ENCODE data around the gene STARD9. TPM values are rescaled to one million over a fixed set of nuclear protein-coding genes. Genes with fewer than 3 reads are reported as not detected.

STARD9 gene
- total RNA-seq, 1 donor from 2014 or later = 7.1 TPM

DNA sequence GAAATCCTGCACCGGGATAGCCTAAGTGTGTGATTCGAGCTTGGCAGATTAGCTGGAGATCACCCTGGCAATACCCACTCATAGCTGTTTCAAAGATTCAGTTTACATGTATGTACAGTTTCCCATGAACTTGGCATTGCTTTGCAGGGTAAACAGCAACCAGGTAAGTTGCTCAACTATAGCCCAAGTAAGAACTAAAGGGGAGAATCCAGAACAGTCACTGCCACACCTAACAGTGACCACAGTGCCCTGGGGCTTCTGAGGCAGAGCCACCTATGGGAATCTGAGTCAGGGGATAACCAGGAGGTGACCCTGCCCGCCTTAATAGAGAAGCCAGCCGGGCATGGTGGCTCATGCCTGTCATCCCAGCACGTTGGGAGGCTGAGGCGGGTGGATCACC, 145.6 kb downstream of the STARD9 start:
- Histone ChIP-seq H3K79me2 (ENCODE audit: insufficient read depth, low read length) (no peaks in the 10 kb centered on the region), H3K9me3 (ENCODE audit: insufficient read depth, low read depth, low read length) (no peaks in the 10 kb centered on the region), H3K9ac (ENCODE audit: low read length) (no peak overlapping the region), H4K20me1 (ENCODE audit: insufficient read depth, low read length) (peaks cover 8% of the 10 kb centered on the region), H3K27me3 (ENCODE audit: insufficient read depth, low read length) (no peaks in the 10 kb centered on the region), H3K36me3 (ENCODE audit: insufficient read depth, low read length) (peaks cover 19% of the 10 kb centered on the region), H3K4me1 (ENCODE audit: insufficient read depth, low read length) (peaks cover 6% of the 10 kb centered on the region), H2AFZ (ENCODE audit: low read depth, low read length) (no peak overlapping the region), H3K4me2 (ENCODE audit: low read length) (no peak overlapping the region), H3K27ac (ENCODE audit: low read depth, low read length) (no peak overlapping the region), H3K4me3 (ENCODE audit: insufficient read depth, low read depth, low read length) (no peak overlapping the region)
- H3K4me3 Mint-ChIP-seq (ENCODE audit: unreplicated experiment) = no peak overlapping the region
- H3K4me1 Mint-ChIP-seq (ENCODE audit: low read depth, unreplicated experiment) = no peaks in the 10 kb centered on the region
- TF ChIP-seq CTCF (IDR thresholded peaks at IDR 0.05; ENCODE audit: insufficient read depth, low read depth, low read length) (no peak), EZH2 (IDR thresholded peaks at IDR 0.05; ENCODE audit: insufficient read depth, low read length) (no peak)
- H3K36me3 Mint-ChIP-seq (ENCODE audit: low read depth, unreplicated experiment) = peaks cover 34% of the 10 kb centered on the region
- H3K9me3 Mint-ChIP-seq (ENCODE audit: unreplicated experiment) = no peaks in the 10 kb centered on the region
- DNase-seq (ENCODE audit: low read depth) (no peak), FAIRE-seq (no peak)
- no peak overlapping the region for H3K27ac Mint-ChIP-seq (ENCODE audit: unreplicated experiment)
- H3K27me3 Mint-ChIP-seq (ENCODE audit: low read depth, unreplicated experiment) = no peaks in the 10 kb centered on the region

DNA sequence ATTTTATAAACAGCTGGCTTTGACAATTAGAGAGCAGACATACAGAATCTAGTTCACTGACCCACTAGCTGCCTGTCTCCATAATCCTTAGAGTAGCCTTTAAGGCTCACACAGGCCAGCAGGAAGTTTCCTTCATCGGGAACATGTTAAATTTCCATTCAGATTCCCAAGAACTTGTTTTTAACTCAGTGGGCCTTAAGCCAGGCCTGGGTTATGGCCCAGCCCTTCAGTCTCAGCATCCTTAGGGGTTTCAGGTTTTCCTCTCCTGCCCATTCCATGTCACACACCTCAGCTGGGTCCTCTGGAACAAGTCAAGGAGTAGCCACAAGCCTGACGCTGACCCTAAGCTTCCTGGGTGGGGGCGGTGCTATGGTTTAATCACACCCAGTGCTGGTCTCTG, 146.5 kb downstream of the STARD9 start:
- FAIRE-seq = no peak
- no peak for DNase-seq (ENCODE audit: low read depth)
- Histone ChIP-seq H3K27ac (ENCODE audit: low read depth, low read length) (no peak overlapping the region), H3K79me2 (ENCODE audit: insufficient read depth, low read length) (no peaks in the 10 kb centered on the region), H3K36me3 (ENCODE audit: insufficient read depth, low read length) (peaks cover 19% of the 10 kb centered on the region), H3K9me3 (ENCODE audit: insufficient read depth, low read depth, low read length) (no peaks in the 10 kb centered on the region), H3K27me3 (ENCODE audit: insufficient read depth, low read length) (no peaks in the 10 kb centered on the region), H4K20me1 (ENCODE audit: insufficient read depth, low read length) (peaks cover 6% of the 10 kb centered on the region), H3K4me3 (ENCODE audit: insufficient read depth, low read depth, low read length) (no peak overlapping the region), H2AFZ (ENCODE audit: low read depth, low read length) (no peak overlapping the region), H3K9ac (ENCODE audit: low read length) (no peak overlapping the region), H3K4me1 (ENCODE audit: insufficient read depth, low read length) (peaks cover 2% of the 10 kb centered on the region), H3K4me2 (ENCODE audit: low read length) (no peak overlapping the region)
- H3K27me3 Mint-ChIP-seq (ENCODE audit: low read depth, unreplicated experiment) = no peaks in the 10 kb centered on the region
- H3K36me3 Mint-ChIP-seq (ENCODE audit: low read depth, unreplicated experiment) = peaks cover 37% of the 10 kb centered on the region
- no peak overlapping the region for H3K4me3 Mint-ChIP-seq (ENCODE audit: unreplicated experiment)
- no peak for TF ChIP-seq CTCF (IDR thresholded peaks at IDR 0.05; ENCODE audit: insufficient read depth, low read depth, low read length)
- no peak for TF ChIP-seq EZH2 (IDR thresholded peaks at IDR 0.05; ENCODE audit: insufficient read depth, low read length)
- H3K27ac Mint-ChIP-seq (ENCODE audit: unreplicated experiment) = no peak overlapping the region
- no peaks in the 10 kb centered on the region for H3K9me3 Mint-ChIP-seq (ENCODE audit: unreplicated experiment)
- H3K4me1 Mint-ChIP-seq (ENCODE audit: low read depth, unreplicated experiment) = no peaks in the 10 kb centered on the region

- peaks cover 25% of the 10 kb centered on the region for H3K36me3 ChIP-seq (ENCODE audit: insufficient read depth, low read length)
- no peaks in the 10 kb centered on the region for H3K27me3 Mint-ChIP-seq (ENCODE audit: low read depth, unreplicated experiment)
Observed at GRCh38 chr15:42723068-42723467, 147.7 kb downstream of the STARD9 start.

More at GRCh38 chr15:42723068-42723467, 147.7 kb downstream of the STARD9 start:
- H3K27me3 ChIP-seq (ENCODE audit: insufficient read depth, low read length) = no peaks in the 10 kb centered on the region
- no peak overlapping the region for H3K27ac ChIP-seq (ENCODE audit: low read depth, low read length)
- no peaks in the 10 kb centered on the region for H3K9me3 ChIP-seq (ENCODE audit: insufficient read depth, low read depth, low read length)
- FAIRE-seq = no peak
- H4K20me1 ChIP-seq (ENCODE audit: insufficient read depth, low read length) = peaks cover 5% of the 10 kb centered on the region
- Mint-ChIP-seq H3K4me1 (ENCODE audit: low read depth, unreplicated experiment) (no peaks in the 10 kb centered on the region), H3K9me3 (ENCODE audit: unreplicated experiment) (no peaks in the 10 kb centered on the region), H3K27ac (ENCODE audit: unreplicated experiment) (no peak overlapping the region), H3K4me3 (ENCODE audit: unreplicated experiment) (no peak overlapping the region), H3K36me3 (ENCODE audit: low read depth, unreplicated experiment) (peaks cover 37% of the 10 kb centered on the region)
- DNase-seq (ENCODE audit: low read depth) = no peak
- no peak overlapping the region for H3K4me2 ChIP-seq (ENCODE audit: low read length)
- H3K79me2 ChIP-seq (ENCODE audit: insufficient read depth, low read length) = no peaks in the 10 kb centered on the region
- H3K4me3 ChIP-seq (ENCODE audit: insufficient read depth, low read depth, low read length) = no peak overlapping the region
- TF ChIP-seq EZH2 (IDR thresholded peaks at IDR 0.05; ENCODE audit: insufficient read depth, low read length) (no peak), CTCF (IDR thresholded peaks at IDR 0.05; ENCODE audit: insufficient read depth, low read depth, low read length) (peak; percentile 5)
- H2AFZ ChIP-seq (ENCODE audit: low read depth, low read length) = no peak overlapping the region
- H3K9ac ChIP-seq (ENCODE audit: low read length) = no peak overlapping the region
- H3K4me1 ChIP-seq (ENCODE audit: insufficient read depth, low read length) = no peaks in the 10 kb centered on the region
